K562 (cell line): ENCODE measurements around the gene ITGA1. TPM values are rescaled to one million over a fixed set of nuclear protein-coding genes. Genes with fewer than 3 reads are reported as not detected.

Experiments
- ATAC-seq: fragments of 200-7000 bp; cut with Tn5 transposase; 3 replicates; pipeline ENCODE4 v1.9.1; 2020; ENCODE audit warnings: moderate library complexity
- BruUV-seq: library from RNA; stranded (reverse); fragments of 400-500 nt; replicated peaks from 2 replicates; lab custom pipeline; 2021; lab: Mats Ljungman, UMichigan
- CTCF ChIA-PET: fragments of 300-600 bp; formaldehyde crosslinking; extraction: SDS; loops from one replicate; lab custom pipeline; 2021; ENCODE audit warnings: low intra/inter-chr PET ratio; lab: Yijun Ruan, JAX
- POLR2A ChIA-PET: fragments of 300-600, 350-650 bp; sonication (Branson Sonifier 250); formaldehyde crosslinking; extraction: SDS; loops from one replicate; lab custom pipeline; 2021; ENCODE audit warnings: antibody characterized with exemption, inconsistent platforms; lab: Yijun Ruan, JAX
- DNase-seq, 4 experiments: peaks; one replicate each; pipeline versions ENCODE4 v3.0.0 to v3.0.0-alpha.2; 2011 to 2018; ENCODE audit warnings: low spot score in 3 of 4, mixed read lengths in 3 of 4; ENCODE audit errors: extremely low read depth in 1 of 4
- FAIRE-seq: peaks from 2 replicates; lab custom pipeline; 2011; peaks lifted over from hg19 to GRCh38; lab: Jason Lieb, UNC
- H2AFZ ChIP-seq: 2 replicates; pipeline ENCODE4 v1.6.0; 2011; ENCODE audit warnings: low read depth, low read length, control low read depth, inconsistent platforms
- H3K27ac ChIP-seq: fragments of 200-600 bp; 3 replicates; pipeline ENCODE4 v1.8.0; 2011; ENCODE audit warnings: low read depth, mild to moderate bottlenecking, control low read depth, inconsistent platforms, low read length, moderate library complexity, mixed read lengths; ENCODE audit errors: extremely low read depth
- H3K27me3 ChIP-seq, 2 experiments: fragments of 300-600 bp in 1 of 2; 2 replicates in 1 of 2; 3 replicates in 1 of 2; pipeline versions ENCODE4 v1.6.0 to v1.8.0; 2011; ENCODE audit warnings: inconsistent platforms in 2 of 2, low read length in 2 of 2, mild to moderate bottlenecking in 1 of 2, mixed read lengths in 1 of 2, moderate library complexity in 1 of 2; ENCODE audit not compliant: control insufficient read depth in 2 of 2, insufficient read depth in 2 of 2
- H3K36me3 ChIP-seq: fragments of 300-600 bp; 3 replicates; pipeline ENCODE4 v1.8.0; 2011; ENCODE audit warnings: mild to moderate bottlenecking, low read length, inconsistent platforms; ENCODE audit not compliant: control insufficient read depth, insufficient read depth
- H3K4me1 ChIP-seq, 2 experiments: fragments of 200-600 bp in 1 of 2; replicated peaks in 1 of 2; 2 replicates in 1 of 2; 3 replicates in 1 of 2; pipeline versions ENCODE4 v1.5.1 to v1.8.0; 2011; ENCODE audit warnings: inconsistent platforms in 2 of 2, low read length in 2 of 2, mild to moderate bottlenecking in 1 of 2, mixed read lengths in 1 of 2, moderate library complexity in 1 of 2; ENCODE audit not compliant: control insufficient read depth in 2 of 2, insufficient read depth in 2 of 2
- H3K4me2 ChIP-seq: 2 replicates; pipeline ENCODE4 v1.6.1; 2011; ENCODE audit warnings: low read length, control low read depth, inconsistent platforms, mixed read lengths; ENCODE audit not compliant: insufficient read depth
- H3K4me3 ChIP-seq: fragments of 200-600 bp; sonication (generic), shearing (Covaris generic); 2 replicates; pipeline ENCODE4 v1.5.1; 2016; ENCODE audit warnings: control low read depth, inconsistent platforms
- H3K79me2 ChIP-seq: fragments of 200-600 bp; 3 replicates; pipeline ENCODE4 v1.8.0; 2011; ENCODE audit warnings: low read length, inconsistent platforms; ENCODE audit not compliant: control insufficient read depth, insufficient read depth
- H3K9ac ChIP-seq, 2 experiments: 2 replicates each; pipeline versions ENCODE4 v1.6.0 to v1.6.1; 2011; ENCODE audit warnings: low read depth in 2 of 2, low read length in 2 of 2, control low read depth in 1 of 2, inconsistent platforms in 1 of 2, mild to moderate bottlenecking in 1 of 2, mixed read lengths in 1 of 2; ENCODE audit not compliant: insufficient read depth in 1 of 2
- H3K9me1 ChIP-seq: one replicate; pipeline ENCODE4 v1.6.0; 2011; ENCODE audit warnings: inconsistent platforms, mild to moderate bottlenecking, low read length, moderate library complexity; ENCODE audit not compliant: control insufficient read depth, insufficient read depth
- H3K9me3 ChIP-seq: replicated peaks from 2 replicates; pipeline ENCODE4 v1.5.1; 2011; ENCODE audit warnings: low read depth, low read length, inconsistent platforms; ENCODE audit not compliant: control insufficient read depth, insufficient read depth
- H4K20me1 ChIP-seq: replicated peaks from 2 replicates; pipeline ENCODE4 v1.6.1; 2011; ENCODE audit warnings: low read length, inconsistent platforms, mixed read lengths; ENCODE audit not compliant: control insufficient read depth, insufficient read depth
- E2F3 ChIP-seq: fragments of 250-450 bp; sonication (Bioruptor Pico); IDR thresholded peaks from 2 replicates; pipeline ENCODE4 v1.4.0; 2020; ENCODE audit warnings: mild to moderate bottlenecking
- GABPB1 ChIP-seq: sonication (generic); formaldehyde crosslinking; IDR thresholded peaks from 2 replicates; pipeline ENCODE4 v1.8.0; 2022; ENCODE audit warnings: mild to moderate bottlenecking, missing genetic modification reagents
- HNRNPK ChIP-seq: fragments of 200-400 bp; formaldehyde crosslinking; IDR thresholded peaks from one replicate; pipeline ENCODE4 v1.6.1; 2018; ENCODE audit warnings: mild to moderate bottlenecking, low read depth, low read length; ENCODE audit not compliant: poor library complexity, severe bottlenecking
- THRB ChIP-seq: fragments of 450-650 bp; formaldehyde crosslinking; conservative IDR thresholded peaks from 2 replicates; pipeline ENCODE4 v1.4.0; 2022; ENCODE audit warnings: mild to moderate bottlenecking, missing genetic modification characterization
- U2AF2 ChIP-seq: fragments of 200-400 bp; formaldehyde crosslinking; optimal IDR thresholded peaks from 2 replicates; pipeline ENCODE3; 2017; ENCODE audit warnings: low read depth, mild to moderate bottlenecking, low read length
- XRCC3 ChIP-seq: fragments of 450-650 bp; IDR thresholded peaks from 2 replicates; pipeline ENCODE4 v1.6.1; 2017; ENCODE audit warnings: mild to moderate bottlenecking, moderate library complexity
- ZNF165 ChIP-seq: fragments of 250-450 bp; sonication (Bioruptor Pico); IDR thresholded peaks from 2 replicates; pipeline ENCODE4 v1.4.0; 2020; ENCODE audit warnings: borderline replicate concordance
- WGBS: fragments of 100-300 bp; shearing (Covaris generic); methylation state at CpG from one replicate; pipeline ENCODE4 v1.1.6; 2016; ENCODE audit warnings: low coverage, mixed read lengths; ENCODE audit not compliant: insufficient coverage; ENCODE audit errors: missing lambda C conversion rate; 5-methylcytosine and 5-hydroxymethylcytosine counted together
- in situ Hi-C: fragments of 300-500 bp; cut with MboI; formaldehyde crosslinking; loops from 4 replicates; pipeline ENCODE4 v1.15.0; 2018; ENCODE audit warnings: inconsistent platforms, mixed read lengths
- intact Hi-C: fragments of 100-400 bp; cut with micrococcal nuclease; formaldehyde crosslinking; loops from 2 replicates; pipeline ENCODE4 v1.14.2; 2022
- polyA plus RNA-seq, 8 experiments: library from polyadenylated mRNA; depleted of rRNA in 4 of 8; stranded (reverse) in 5 of 8; unstranded in 3 of 8; fragments of >200 nt; fragmentation: Nextera tagmentation in 2 of 8; fragmentation: Illumina TruSeq in 1 of 8; extraction: Ambion mirVana in 2 of 8; extraction: Trizol in 1 of 8; gene quantifications; 2 replicates each; pipeline versions ENCODE4 v1.2.1 to v1.2.3, GENCODE V29; 2011 to 2014; ENCODE audit warnings: inconsistent platforms in 1 of 8, missing spikeins in 1 of 8
- total RNA-seq, 7 experiments: library from RNA; depleted of rRNA in 6 of 7; stranded (reverse); fragments of >200 nt in 6 of 7; fragmentation: Illumina TruSeq in 2 of 7; extraction: Trizol in 2 of 7; gene quantifications; 2 replicates each; pipeline versions ENCODE4 v1.2.1 to v1.2.3, GENCODE V29; 2011 to 2021; ENCODE audit warnings: low replicate concordance in 1 of 7
- TF ChIP-seq, protein P1 (sequence below): fragments of 450-650 bp; formaldehyde crosslinking; IDR thresholded peaks from 2 replicates; pipeline ENCODE4 v1.4.0; 2022; ENCODE audit warnings: missing genetic modification characterization

Gene ITGA1
- total and polyA plus RNA-seq, 9 of the 15 experiments (the other 6 are each of a cell fraction or from before 2014, with no cell fraction given), result 0.04 to 0.22 TPM; not detected in 7

DNA sequence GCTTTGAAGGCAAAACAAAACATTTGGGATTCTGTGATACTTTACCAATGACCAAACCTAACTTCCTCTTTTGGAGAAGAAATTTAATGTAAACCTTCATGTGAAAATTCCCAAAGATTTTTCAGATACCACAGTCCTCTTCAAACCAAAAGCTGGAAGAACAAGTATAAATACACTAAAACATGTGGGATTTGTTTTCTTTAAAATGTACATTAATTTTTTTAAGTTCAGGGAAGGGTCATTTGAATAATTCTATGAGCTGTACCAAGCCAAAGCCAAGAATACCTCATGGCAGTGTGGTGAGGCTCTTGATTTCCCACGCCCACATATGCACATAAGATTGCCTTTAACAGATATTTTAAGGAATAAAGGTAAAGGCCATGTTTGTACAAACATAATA is 28.4 kb upstream of the ITGA1 start (continued):
- TF ChIP-seq E2F3 (no peak), XRCC3 (no peak), THRB (CRISPR knock-in tag) (no peak)

DNA sequence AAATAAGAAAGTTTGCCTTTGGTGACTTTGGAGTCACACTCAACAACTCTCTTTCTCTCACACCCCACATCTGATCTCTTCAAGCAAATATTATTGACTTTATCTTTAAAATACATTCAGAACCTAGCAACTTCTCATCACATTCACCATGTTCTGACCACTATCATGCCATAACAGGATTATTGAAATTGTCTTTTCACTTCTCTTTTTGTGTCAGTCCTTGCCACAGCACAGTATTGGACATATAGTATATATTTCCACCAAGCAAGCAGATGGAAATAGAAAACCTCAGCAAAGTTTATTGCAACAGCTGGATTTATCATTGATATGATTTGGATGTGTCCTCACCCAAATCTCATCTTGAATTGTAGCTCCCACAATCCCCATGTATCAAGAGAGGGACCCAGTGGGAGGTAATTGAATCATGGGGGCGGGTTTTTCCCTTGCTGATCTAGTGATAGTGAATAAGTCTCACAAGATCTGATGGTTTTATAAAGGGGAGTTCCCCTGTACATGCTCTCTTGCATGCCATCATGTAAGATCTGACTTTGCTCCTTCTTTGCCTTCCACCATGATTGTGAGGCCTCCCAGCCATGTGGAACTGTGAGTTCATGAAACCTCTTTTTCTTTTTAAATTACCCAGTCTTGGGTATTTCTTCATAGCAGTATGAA is 26.9 kb upstream of the ITGA1 start:
- H3K9me1 ChIP-seq, result no peaks in the 10 kb centered on the region
- H4K20me1 ChIP-seq, result no peaks in the 10 kb centered on the region
- no TSS peak for BruUV-seq
- no peaks in the 10 kb centered on the region for H3K4me1 ChIP-seq
- intact Hi-C loops, result no loop called here
- no peaks in the 10 kb centered on the region for H3K9me3 ChIP-seq
- ATAC-seq (no peak), DNase-seq (no peak), FAIRE-seq (no peak)
- 0% methylated on average over 1 of the region's 1 CpG for WGBS
- TF ChIP-seq U2AF2 (no peak), HNRNPK (no peak), GABPB1 (no peak), ZNF165 (no peak)
- TF ChIP-seq, protein P1, sequence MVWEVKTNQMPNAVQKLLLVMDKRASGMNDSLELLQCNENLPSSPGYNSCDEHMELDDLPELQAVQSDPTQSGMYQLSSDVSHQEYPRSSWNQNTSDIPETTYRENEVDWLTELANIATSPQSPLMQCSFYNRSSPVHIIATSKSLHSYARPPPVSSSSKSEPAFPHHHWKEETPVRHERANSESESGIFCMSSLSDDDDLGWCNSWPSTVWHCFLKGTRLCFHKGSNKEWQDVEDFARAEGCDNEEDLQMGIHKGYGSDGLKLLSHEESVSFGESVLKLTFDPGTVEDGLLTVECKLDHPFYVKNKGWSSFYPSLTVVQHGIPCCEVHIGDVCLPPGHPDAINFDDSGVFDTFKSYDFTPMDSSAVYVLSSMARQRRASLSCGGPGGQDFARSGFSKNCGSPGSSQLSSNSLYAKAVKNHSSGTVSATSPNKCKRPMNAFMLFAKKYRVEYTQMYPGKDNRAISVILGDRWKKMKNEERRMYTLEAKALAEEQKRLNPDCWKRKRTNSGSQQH (CRISPR knock-in tag), result no peak
- in situ Hi-C loops, result no loop called here
- ChIA-PET POLR2A (no interaction called here), CTCF (no interaction called here)
- H3K4me2 ChIP-seq, result no peak overlapping the region
- no peaks in the 10 kb centered on the region for H3K79me2 ChIP-seq
- H3K9ac ChIP-seq, result no peak overlapping the region
- no peaks in the 10 kb centered on the region for H3K36me3 ChIP-seq
- no peak overlapping the region for H3K4me3 ChIP-seq
- peaks cover 0 to 2% of the 10 kb centered on the region in 2 experiments; a peak in 2 of 5 replicates for H3K27me3 ChIP-seq
- no peak overlapping the region for H3K27ac ChIP-seq
- H2AFZ ChIP-seq, result no peak overlapping the region
